Measurements from ENCODE around the gene KCNJ1.

The KCNJ1 gene

GRCh38 chr11:128807909-128808308 is 59.2 kb downstream of the KCNJ1 start:
- intact Hi-C loops (cut with DNase I): no loop called here
- DNase-seq: no peak

- peak in 19 of 42 donors; percentile 8 to 79 (median 28) for DNase-seq
- intact Hi-C loops (cut with DNase I): no loop called here
Measured at GRCh38 chr11:128806506-128807261, 60.4 kb downstream of the KCNJ1 start.

GRCh38 chr11:128804481-128804880 is 62.6 kb downstream of the KCNJ1 start:
- no peak for DNase-seq
- intact Hi-C loops (cut with DNase I): no loop called here

- intact Hi-C loops (cut with DNase I): no loop called here
- no peak for DNase-seq
Measured at GRCh38 chr11:128803449-128804245, 63.4 kb downstream of the KCNJ1 start.

GRCh38 chr11:128803011-128803410 is 64.1 kb downstream of the KCNJ1 start:
- no peak for DNase-seq
- intact Hi-C loops (cut with DNase I): no loop called here

- intact Hi-C loops (cut with DNase I): no loop called here
- DNase-seq: peak in 1 of 42 donors; percentile 21
Measured at GRCh38 chr11:128802358-128802981, 64.6 kb downstream of the KCNJ1 start.

- intact Hi-C loops (cut with DNase I): no loop called here
- no peak for DNase-seq
Measured at GRCh38 chr11:128800871-128801417, 66.2 kb downstream of the KCNJ1 start.

GRCh38 chr11:128796270-128796669 is 70.8 kb downstream of the KCNJ1 start:
- intact Hi-C loops (cut with DNase I): no loop called here
- DNase-seq: no peak

- peak; percentile 57 to 91 (median 81) for DNase-seq
- intact Hi-C loops (cut with DNase I): no loop called here
Measured at GRCh38 chr11:128790196-128790595, 76.9 kb downstream of the KCNJ1 start.

GRCh38 chr11:128789497-128790150 is 77.5 kb downstream of the KCNJ1 start:
- intact Hi-C loops (cut with DNase I): no loop called here
- DNase-seq: no peak
